HEK293 (cell line): ENCODE data around the gene PARL.

Source experiments
- GLI2 ChIP-seq: fragments of 450-650 bp; formaldehyde crosslinking; IDR thresholded peaks from 2 replicates; pipeline ENCODE4; 2017; ENCODE audit warnings: missing biosample characterization, missing genetic modification characterization, low read depth, borderline replicate concordance
- ZNF548 ChIP-seq: fragments of 450-650 bp; formaldehyde crosslinking; IDR thresholded peaks from 2 replicates; pipeline ENCODE4 v1.5.1; 2016; ENCODE audit warnings: missing biosample characterization, missing genetic modification characterization
- TF ChIP-seq, protein P1 (sequence below): fragments of 450-650 bp; formaldehyde crosslinking; IDR thresholded peaks from 2 replicates; pipeline ENCODE4 v1.5.1; 2016; ENCODE audit warnings: missing biosample characterization, missing genetic modification characterization
- TF ChIP-seq, protein P2 (sequence below): fragments of 450-650 bp; formaldehyde crosslinking; IDR thresholded peaks from 2 replicates; pipeline ENCODE4 v1.5.1; 2016; ENCODE audit warnings: missing biosample characterization, missing genetic modification characterization

DNA sequence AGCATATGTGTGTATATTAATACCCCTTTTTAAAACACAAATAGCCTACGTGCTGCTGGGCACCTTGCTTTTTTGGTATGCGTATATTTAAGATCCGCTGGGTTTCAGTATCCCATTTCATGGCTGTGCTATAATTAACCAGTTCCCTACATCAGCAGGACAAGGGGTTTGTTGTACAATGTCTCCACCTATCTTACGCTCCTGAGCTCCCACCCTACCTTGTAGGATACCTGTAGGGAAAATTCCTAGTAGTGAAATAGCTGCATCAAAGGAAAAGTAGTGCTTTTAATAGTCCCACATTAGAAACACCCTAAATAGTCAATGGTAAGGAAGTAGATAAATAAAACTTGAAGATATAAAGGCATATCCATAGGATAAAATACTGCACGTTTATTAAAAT, 60.7 kb downstream of the PARL start:
- TF ChIP-seq GLI2 (tag by site-specific recombination) (no peak), ZNF548 (tag by site-specific recombination) (no peak)
- TF ChIP-seq, protein P1, sequence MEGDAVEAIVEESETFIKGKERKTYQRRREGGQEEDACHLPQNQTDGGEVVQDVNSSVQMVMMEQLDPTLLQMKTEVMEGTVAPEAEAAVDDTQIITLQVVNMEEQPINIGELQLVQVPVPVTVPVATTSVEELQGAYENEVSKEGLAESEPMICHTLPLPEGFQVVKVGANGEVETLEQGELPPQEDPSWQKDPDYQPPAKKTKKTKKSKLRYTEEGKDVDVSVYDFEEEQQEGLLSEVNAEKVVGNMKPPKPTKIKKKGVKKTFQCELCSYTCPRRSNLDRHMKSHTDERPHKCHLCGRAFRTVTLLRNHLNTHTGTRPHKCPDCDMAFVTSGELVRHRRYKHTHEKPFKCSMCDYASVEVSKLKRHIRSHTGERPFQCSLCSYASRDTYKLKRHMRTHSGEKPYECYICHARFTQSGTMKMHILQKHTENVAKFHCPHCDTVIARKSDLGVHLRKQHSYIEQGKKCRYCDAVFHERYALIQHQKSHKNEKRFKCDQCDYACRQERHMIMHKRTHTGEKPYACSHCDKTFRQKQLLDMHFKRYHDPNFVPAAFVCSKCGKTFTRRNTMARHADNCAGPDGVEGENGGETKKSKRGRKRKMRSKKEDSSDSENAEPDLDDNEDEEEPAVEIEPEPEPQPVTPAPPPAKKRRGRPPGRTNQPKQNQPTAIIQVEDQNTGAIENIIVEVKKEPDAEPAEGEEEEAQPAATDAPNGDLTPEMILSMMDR (tag by site-specific recombination): no peak
- TF ChIP-seq, protein P2, sequence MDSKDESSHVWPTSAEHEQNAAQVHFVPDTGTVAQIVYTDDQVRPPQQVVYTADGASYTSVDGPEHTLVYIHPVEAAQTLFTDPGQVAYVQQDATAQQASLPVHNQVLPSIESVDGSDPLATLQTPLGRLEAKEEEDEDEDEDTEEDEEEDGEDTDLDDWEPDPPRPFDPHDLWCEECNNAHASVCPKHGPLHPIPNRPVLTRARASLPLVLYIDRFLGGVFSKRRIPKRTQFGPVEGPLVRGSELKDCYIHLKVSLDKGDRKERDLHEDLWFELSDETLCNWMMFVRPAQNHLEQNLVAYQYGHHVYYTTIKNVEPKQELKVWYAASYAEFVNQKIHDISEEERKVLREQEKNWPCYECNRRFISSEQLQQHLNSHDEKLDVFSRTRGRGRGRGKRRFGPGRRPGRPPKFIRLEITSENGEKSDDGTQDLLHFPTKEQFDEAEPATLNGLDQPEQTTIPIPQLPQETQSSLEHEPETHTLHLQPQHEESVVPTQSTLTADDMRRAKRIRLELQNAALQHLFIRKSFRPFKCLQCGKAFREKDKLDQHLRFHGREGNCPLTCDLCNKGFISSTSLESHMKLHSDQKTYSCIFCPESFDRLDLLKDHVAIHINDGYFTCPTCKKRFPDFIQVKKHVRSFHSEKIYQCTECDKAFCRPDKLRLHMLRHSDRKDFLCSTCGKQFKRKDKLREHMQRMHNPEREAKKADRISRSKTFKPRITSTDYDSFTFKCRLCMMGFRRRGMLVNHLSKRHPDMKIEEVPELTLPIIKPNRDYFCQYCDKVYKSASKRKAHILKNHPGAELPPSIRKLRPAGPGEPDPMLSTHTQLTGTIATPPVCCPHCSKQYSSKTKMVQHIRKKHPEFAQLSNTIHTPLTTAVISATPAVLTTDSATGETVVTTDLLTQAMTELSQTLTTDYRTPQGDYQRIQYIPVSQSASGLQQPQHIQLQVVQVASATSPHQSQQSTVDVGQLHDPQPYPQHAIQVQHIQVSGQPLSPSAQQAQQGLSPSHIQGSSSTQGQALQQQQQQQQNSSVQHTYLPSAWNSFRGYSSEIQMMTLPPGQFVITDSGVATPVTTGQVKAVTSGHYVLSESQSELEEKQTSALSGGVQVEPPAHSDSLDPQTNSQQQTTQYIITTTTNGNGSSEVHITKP (tag by site-specific recombination): no peak
